ENCODE results near the gene ZBTB40. TPM values are rescaled to one million over a fixed set of nuclear protein-coding genes. Genes with fewer than 3 reads are reported as not detected.

ZBTB40 gene
- total and polyA plus RNA-seq, 2 of the 13 experiments (the other 11 are each of a cell fraction or from before 2014, with no cell fraction given), result 8.8 to 16.5 TPM

- Histone ChIP-seq H3K4me1 (ENCODE audit: insufficient read depth, low read length) (peaks cover 35% of the 10 kb centered on the region), H3K9me3 (ENCODE audit: low read length) (no peaks in the 10 kb centered on the region), H3K79me2 (ENCODE audit: insufficient read depth, low read length) (no peaks in the 10 kb centered on the region), H3K9ac (ENCODE audit: insufficient read depth, low read depth, low read length) (no peak overlapping the region), H3K4me2 (ENCODE audit: low read depth, low read length) (no peak overlapping the region), H3K36me3 (replicated peaks in 1 of 2; ENCODE audit: control insufficient read depth in 1 of 2, insufficient read depth in 2 of 2, low read length in 2 of 2) (no peaks in the 10 kb centered on the region), H3K27me3 (ENCODE audit: control insufficient read depth in 1 of 2, insufficient read depth in 2 of 2, low read length in 2 of 2) (peaks cover 3 to 66% of the 10 kb centered on the region in 2 experiments), H3K4me3 (replicated peaks in 1 of 3; ENCODE audit: insufficient read depth in 1 of 3, low read depth in 2 of 3, low read length in 3 of 3) (no peak overlapping the region), H4K20me1 (ENCODE audit: insufficient read depth, low read length) (peaks cover 18% of the 10 kb centered on the region; the same call in 1 of the 2 replicates), H2AFZ (ENCODE audit: low read length) (no peak overlapping the region), H3K27ac (ENCODE audit: extremely low read length, insufficient read depth, low read length) (no peak overlapping the region)
- in situ Hi-C loops (cut with HindIII; ENCODE audit: extremely low pct_ligation_motif_present, low pct_unique_long_range_greater_than_20kb), result no loop called here
- POLR2A ChIA-PET, result no interaction called here
- ATAC-seq (no peak), DNase-seq (ENCODE audit: low spot score) (no peak), FAIRE-seq (no peak)
- BruUV-seq (replicated peaks), result no TSS peak
- CTCF ChIA-PET (ENCODE audit: low intra/inter-chr PET ratio, low total read pairs), result no interaction called here
- intact Hi-C loops (cut with micrococcal nuclease; ENCODE audit: unreplicated experiment), result loop anchor here (10.0 kb wide), 1 partner anchor 196 kb away; no protein-coding TSS in a partner anchor
- 56% methylated on average over 3 of the region's 3 CpGs for WGBS (ENCODE audit: low lambda C conversion rate)
- TF ChIP-seq ZEB1 (IDR thresholded peaks at IDR 0.05; ENCODE audit: insufficient replicate concordance, low read depth) (no peak), ZNF383 (CRISPR knock-in tag; IDR thresholded peaks at IDR 0.05; ENCODE audit: borderline replicate concordance) (no peak), ZNF652 (CRISPR knock-in tag; IDR thresholded peaks at IDR 0.05; ENCODE audit: borderline replicate concordance, low read depth) (no peak), HOXD1 (CRISPR knock-in tag; IDR thresholded peaks at IDR 0.05) (no peak), ZNF646 (CRISPR knock-in tag; IDR thresholded peaks at IDR 0.05) (no peak), ZFP90 (CRISPR knock-in tag; IDR thresholded peaks at IDR 0.05; ENCODE audit: borderline replicate concordance) (no peak), MXD3 (CRISPR knock-in tag; IDR thresholded peaks at IDR 0.05) (no peak), BRF2 (CRISPR knock-in tag; IDR thresholded peaks at IDR 0.05) (no peak), ZNF839 (CRISPR knock-in tag; IDR thresholded peaks at IDR 0.05; ENCODE audit: borderline replicate concordance) (no peak), TBX2 (CRISPR knock-in tag; IDR thresholded peaks at IDR 0.05; ENCODE audit: borderline replicate concordance) (no peak), RXRA (CRISPR knock-in tag; IDR thresholded peaks at IDR 0.05) (no peak), SNAPC4 (CRISPR knock-in tag; IDR thresholded peaks at IDR 0.05) (no peak)
Observed at GRCh38 chr1:22410401-22410800, 41.2 kb upstream of the ZBTB40 start.

Measured in HepG2 (cell line).